ENCODE measurements around the gene OBP2A. TPM values are rescaled to one million over a fixed set of nuclear protein-coding genes. Genes with fewer than 3 reads are reported as not detected.

Gene OBP2A
- total RNA-seq, 1 experiment from 2014 or later = not detected

GRCh38 chr9:135552698-135553171 is 6.8 kb downstream of the OBP2A start:
- H3K79me1 ChIP-seq (ENCODE audit: insufficient read depth, low read depth, low read length, poor library complexity, severe bottlenecking) = no peaks in the 10 kb centered on the region
- DNase-seq = peak; percentile 63
- peaks cover 4% of the 10 kb centered on the region; the same call in 1 of the 2 replicates for H3K27me3 Mint-ChIP-seq (ENCODE audit: low read depth)

More at GRCh38 chr9:135552698-135553171, 6.8 kb downstream of the OBP2A start:
- Mint-ChIP-seq H3K36me3 (ENCODE audit: insufficient read depth in 1 of 3, low read depth in 3 of 3) (no peaks in the 10 kb centered on the region), H3K4me3 (no peak overlapping the region), H3K9me3 (peaks cover 0 to 3% of the 10 kb centered on the region in 2 experiments; a peak in 1 of 5 replicates), H3K27ac (no peak overlapping the region), H3K4me1 (peaks cover 5 to 11% of the 10 kb centered on the region in 2 experiments; a peak in 2 of 4 replicates)
- H4K91ac ChIP-seq (ENCODE audit: insufficient read length, low read depth, low read length) = no peak overlapping the region
- H2BK12ac ChIP-seq (ENCODE audit: insufficient read length, low read depth, low read length) = no peak overlapping the region
- H3K9me3 ChIP-seq (ENCODE audit: control insufficient read depth, low read depth, low read length) = no peaks in the 10 kb centered on the region
- H3K4ac ChIP-seq (ENCODE audit: low read depth, low read length) = no peak overlapping the region
- H2BK5ac ChIP-seq (ENCODE audit: insufficient read length, low read length) = no peak overlapping the region
- no peaks in the 10 kb centered on the region for H4K20me1 ChIP-seq (ENCODE audit: control insufficient read depth, insufficient read depth, insufficient read length)
- H2BK15ac ChIP-seq (ENCODE audit: low read depth, low read length) = no peak overlapping the region
- no peak overlapping the region for H3K18ac ChIP-seq (ENCODE audit: insufficient read length, low read depth, low read length)
- no peak overlapping the region for H3K9ac ChIP-seq (ENCODE audit: extremely low read depth, insufficient read length, low read length)
- no peak overlapping the region for H3K27ac ChIP-seq (ENCODE audit: insufficient read length, low read depth, low read length)
- no peak overlapping the region for H2BK120ac ChIP-seq (ENCODE audit: low read depth, low read length, poor library complexity, severe bottlenecking)
- no peak overlapping the region; the same call in 1 of the 2 replicates for H3K14ac ChIP-seq (ENCODE audit: insufficient read depth, low read length)
- H2AK5ac ChIP-seq (ENCODE audit: insufficient read length, low read length) = no peak overlapping the region
- no peak overlapping the region for H3K23ac ChIP-seq (ENCODE audit: insufficient read length, low read depth, low read length)
- TF ChIP-seq CTCF (conservative IDR thresholded peaks at IDR 0.05) = no peak
- H3T11ph ChIP-seq (ENCODE audit: low read length) = no peak overlapping the region
- no peaks in the 10 kb centered on the region for H3K27me3 ChIP-seq (ENCODE audit: insufficient read depth, low read length)
- H3K4me1 ChIP-seq (ENCODE audit: insufficient read depth, low read length) = no peaks in the 10 kb centered on the region
- H2BK20ac ChIP-seq (ENCODE audit: low read depth, low read length, poor library complexity, severe bottlenecking) = no peak overlapping the region
- H3K56ac ChIP-seq (ENCODE audit: insufficient read length, low read depth, low read length) = no peak overlapping the region
- no peak overlapping the region for H2AFZ ChIP-seq (ENCODE audit: low read length)
- no peak overlapping the region for H3K4me2 ChIP-seq (ENCODE audit: insufficient read depth, insufficient read length, low read length)
- WGBS (ENCODE audit: extremely low coverage, insufficient read length, low lambda C conversion rate) = no CpG with 5 or more reads among the region's 19 CpGs
- no peaks in the 10 kb centered on the region for H3K23me2 ChIP-seq (ENCODE audit: insufficient read length, low read depth, low read length, poor library complexity, severe bottlenecking)
- H4K5ac ChIP-seq (ENCODE audit: insufficient read length, low read depth, low read length) = no peak overlapping the region
- no peak overlapping the region for H4K8ac ChIP-seq (replicated peaks; ENCODE audit: insufficient read length, low read depth, low read length)
- H3K79me2 ChIP-seq (ENCODE audit: insufficient read depth, low read length) = no peaks in the 10 kb centered on the region
